HG03095 (cell line): Measurements from ENCODE around the gene BABAM2.
A peak's percentile ranks its signal among the peaks of the same experiment; 100 is the strongest.
"Not testable (repeated sequence)": the region's sequence is repeated elsewhere in the genome, so short reads cannot be mapped to it uniquely, and the experiment has no call there.

Experiments used
- ATAC-seq: cut with Tn5 transposase; IDR thresholded peaks from one replicate; pipeline ENCODE4 v1.9.1; 2021; ENCODE audit warnings: moderate library complexity; ENCODE audit not compliant: unreplicated experiment

BABAM2 gene

DNA sequence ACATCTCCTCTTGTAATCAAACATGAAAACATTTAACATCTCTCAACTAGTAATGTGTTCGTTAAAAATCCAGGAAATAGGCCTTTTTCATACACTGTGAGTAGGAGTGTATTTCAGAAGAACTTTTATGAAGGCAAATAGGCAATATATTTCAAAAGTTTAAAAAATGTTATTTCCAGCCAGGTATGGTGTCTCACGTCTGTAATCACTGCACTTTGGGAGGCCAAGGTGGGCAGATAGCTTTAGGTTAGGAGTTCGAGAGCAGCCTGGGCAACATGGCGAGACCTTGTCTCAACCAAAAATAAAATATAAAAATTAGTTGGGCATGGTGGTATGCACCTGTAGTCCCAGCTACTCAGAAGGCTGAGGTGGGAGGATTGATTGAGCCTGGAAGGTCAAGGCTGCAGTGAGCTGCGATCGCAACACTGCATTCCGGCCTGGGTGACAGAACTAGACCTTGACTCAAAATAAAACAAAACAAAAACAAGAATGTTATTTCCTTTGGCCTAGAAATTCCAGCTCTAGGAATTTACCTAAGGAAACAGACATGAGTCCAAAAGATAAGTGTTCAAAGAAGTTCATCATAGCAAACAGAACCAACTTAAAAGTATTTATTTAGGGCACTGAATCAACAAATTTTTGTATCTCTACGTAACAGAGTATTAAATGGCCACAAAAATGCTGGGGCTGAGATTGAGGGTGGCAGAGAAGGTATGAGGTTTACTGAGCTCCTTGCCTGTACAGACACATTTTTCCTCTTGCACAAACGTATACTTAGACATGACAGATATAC lies 15.2 kb upstream of the BABAM2 start:
- no peak for ATAC-seq

DNA sequence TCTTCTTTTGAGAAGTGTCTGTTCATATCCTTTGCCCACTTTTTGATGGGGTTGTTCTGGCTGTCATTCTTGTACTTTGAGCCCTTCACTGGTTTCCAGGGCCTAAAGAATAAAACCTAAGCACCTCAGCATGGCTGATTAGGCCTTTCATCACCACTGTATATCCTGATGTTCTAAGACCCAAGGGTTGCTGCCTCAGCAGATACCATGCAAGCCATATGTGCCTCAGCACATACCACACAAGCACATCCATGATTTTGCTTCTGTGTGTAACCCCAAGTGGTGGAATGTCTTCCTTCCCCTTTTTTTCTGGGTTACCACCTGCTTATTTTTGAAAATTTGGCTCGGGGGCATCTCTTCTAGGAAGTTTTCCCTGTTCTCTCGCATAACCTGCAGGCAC lies 11.7 kb upstream of the BABAM2 start:
- no peak for ATAC-seq

DNA sequence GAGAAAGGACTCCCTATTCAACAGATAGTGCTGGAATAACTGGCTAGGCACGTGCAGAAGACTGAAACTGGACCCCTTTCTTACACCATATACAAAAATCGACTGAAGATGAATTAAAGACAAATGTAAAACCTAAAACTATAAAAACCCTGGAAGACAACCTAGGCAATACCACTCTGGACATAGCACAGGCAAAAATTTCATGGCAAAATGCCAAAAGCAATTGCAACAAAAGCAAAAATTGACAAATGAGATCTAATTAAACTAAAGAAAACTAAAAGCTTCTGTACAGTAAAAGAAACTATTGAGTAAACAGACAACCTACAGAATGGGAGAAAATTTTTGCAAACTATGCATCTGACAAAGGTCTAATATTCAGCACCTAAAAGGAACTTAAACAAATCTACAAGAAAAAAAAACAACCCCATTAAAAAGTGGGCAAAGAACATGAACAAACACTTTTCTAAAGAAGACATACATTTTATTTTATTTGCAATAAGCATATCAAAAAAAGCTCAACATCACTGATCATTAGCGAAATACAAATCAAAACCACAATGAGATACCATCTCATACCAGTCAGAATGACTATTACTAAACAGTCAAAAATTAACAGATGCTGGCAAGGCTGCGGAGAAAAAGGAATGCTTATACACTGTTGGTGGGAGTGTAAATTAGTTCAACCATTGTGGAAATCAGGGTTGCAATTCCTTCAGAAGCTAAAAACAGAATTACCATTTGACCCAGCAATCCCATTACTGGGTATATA lies 8.5 kb upstream of the BABAM2 start:
- not testable (repeated sequence) for ATAC-seq

DNA sequence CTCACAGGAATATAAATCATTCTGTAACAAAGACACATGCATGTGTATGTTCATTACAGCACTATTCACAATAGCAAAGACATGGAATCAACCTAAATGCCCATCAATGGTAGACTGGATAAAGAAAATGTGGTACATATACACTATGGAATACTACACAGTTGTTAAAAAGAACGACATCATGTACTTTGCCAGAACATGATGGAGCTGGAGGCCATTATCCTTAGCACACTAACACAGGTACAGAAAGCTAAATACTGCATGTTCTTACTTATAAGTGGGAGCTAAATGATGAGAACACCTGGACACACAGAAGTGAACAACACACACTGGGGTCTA lies 8.0 kb upstream of the BABAM2 start:
- ATAC-seq: not testable (repeated sequence)

DNA sequence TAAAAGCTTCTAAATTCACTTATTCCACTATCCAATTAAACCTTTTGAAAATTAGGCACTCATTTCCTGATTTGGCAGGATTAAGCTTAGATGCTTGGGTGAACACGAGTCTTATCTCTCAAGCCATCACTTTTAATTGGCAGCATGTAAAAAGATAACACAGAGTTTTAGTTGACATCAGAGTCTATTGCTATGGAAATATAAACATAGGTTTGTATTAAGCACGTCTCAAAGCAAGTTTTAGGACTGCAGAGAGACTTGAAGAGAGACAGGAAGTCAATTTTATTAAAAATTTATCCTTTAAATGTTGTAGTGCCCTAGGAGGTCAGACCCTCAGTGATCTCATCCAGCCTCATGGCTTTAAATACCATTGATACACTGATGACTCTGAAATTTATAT lies 5.9 kb upstream of the BABAM2 start:
- no peak for ATAC-seq

DNA sequence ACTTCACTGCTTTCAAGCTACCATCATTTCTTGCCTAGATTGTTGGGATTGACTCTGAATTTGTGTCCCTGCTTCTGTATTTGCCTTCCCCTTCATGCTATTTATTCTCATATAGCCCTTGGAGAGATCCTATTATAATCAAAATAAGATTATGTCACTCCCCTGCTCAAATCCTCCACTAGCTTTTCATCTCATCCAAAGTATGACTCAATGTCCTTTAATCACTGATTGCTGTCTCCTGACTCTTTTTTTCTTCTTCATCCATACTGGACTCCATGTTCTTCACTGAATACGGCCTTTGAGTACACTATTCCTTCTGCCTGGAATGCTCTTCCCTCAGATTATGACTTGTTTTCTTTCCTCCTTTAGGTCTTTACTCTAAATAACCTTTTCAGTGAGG lies 5.3 kb upstream of the BABAM2 start:
- ATAC-seq: no peak

DNA sequence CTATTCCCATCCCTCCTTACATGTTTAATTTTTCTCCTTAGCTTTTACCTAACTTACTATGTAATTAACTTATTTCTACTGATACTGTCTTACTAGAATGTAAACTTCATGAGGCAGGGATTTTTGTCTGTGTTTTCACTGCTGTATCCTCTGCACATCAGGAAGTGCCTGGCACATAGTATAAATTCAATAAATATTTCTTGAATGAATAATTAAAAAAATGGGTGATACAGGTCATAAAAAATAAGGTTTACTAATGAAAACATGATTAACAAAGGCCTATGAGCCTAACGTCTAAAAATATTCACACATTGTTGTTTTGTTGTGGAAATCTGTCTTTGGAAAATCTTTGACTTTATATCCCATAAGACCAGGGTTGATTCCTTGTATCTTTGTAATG lies 4.9 kb upstream of the BABAM2 start:
- ATAC-seq: no peak

DNA sequence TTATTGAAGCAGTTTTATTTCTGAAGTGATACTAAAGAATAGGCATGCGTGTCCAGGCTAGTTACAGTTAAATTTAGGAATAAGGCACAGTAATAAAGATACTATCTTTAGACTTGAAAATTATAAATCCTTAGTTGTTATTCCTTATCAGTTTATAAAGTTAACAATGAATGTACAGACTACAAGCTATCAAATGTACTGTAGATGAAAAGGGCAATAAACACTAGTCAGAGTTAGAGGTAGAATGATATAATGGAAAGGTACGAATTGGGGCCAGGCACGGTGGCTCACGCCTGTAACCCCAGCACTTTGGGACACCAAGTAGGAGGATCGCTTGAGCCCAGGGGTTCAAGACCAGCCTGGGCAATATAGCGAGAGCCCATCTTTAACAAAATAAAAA lies 4.2 kb upstream of the BABAM2 start:
- no peak for ATAC-seq

DNA sequence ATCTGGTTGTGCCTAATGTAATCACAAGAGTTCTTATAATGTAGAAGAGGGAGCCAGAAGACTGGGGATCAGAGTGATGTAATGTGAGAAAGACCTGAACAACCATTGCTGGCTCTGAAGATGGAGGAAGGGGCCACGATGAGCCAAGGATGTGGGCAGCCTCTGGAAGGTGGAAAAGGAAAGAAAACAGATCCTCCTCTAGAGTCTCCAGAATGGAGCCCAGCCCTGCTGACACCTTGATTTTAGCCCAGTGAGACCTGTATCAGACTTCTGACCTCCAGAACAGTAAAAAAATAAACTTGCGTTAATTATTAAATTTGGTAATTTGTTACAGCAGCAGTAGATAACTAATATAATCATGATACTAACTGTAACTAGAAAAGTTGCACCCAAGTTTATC lies 3.4 kb upstream of the BABAM2 start:
- ATAC-seq: no peak

DNA sequence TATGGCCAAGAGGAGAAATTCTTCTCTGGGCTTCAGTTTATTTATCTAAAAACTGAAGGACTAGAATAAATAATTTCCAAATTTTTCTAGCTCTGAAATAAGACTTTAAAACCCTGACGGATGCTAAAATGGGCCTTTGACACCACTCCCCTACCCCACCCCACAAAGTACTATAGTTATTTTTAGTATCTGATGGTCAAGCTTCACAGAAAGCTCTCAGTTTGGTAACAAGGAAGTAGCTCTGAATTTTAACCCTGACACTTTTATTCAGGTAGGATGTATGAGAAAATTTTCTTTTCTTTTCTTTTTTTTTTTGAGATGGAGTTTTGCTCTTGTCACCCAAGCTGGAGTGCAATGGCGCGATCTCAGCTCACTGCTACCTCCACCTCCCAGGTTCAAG lies 2.7 kb upstream of the BABAM2 start:
- ATAC-seq: no peak

DNA sequence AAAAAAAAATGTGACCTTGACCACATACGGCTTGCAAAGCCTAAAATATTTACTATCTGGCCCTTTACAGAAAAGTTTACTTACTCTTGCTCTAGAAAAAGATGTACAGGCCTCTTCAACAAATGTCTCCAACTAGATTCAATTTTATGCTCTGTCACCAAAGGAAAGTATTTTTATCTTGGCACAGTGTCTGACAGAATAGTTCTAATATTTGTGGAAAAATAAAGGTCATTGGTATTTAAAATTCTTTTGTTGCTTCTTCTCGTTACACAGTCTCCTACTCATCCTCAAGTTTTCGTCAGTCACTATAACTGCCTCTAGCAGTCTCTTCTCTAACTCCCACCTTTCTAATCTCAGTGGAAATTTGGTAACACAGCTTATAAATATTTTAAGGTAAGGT lies 1.7 kb upstream of the BABAM2 start:
- no peak for ATAC-seq

DNA sequence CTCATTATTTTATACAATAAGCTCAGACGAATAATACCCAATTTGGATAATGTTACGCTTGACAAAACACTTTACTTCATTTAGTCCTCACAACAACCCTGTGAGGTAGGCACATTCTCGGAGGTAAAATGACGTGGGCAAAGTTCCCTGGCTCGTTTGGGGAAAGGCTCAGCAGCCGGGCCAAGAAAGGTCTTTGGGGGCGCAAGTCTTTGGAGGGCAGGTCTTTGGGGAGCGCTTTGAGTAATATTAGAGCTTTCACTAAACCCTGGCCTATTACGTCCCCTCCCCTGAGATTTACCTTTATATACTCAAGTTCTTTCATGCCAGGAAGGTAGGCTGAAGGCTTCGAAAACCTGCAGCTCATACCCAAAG lies 769 bp upstream of the BABAM2 start:
- ATAC-seq: peak; percentile 17

DNA sequence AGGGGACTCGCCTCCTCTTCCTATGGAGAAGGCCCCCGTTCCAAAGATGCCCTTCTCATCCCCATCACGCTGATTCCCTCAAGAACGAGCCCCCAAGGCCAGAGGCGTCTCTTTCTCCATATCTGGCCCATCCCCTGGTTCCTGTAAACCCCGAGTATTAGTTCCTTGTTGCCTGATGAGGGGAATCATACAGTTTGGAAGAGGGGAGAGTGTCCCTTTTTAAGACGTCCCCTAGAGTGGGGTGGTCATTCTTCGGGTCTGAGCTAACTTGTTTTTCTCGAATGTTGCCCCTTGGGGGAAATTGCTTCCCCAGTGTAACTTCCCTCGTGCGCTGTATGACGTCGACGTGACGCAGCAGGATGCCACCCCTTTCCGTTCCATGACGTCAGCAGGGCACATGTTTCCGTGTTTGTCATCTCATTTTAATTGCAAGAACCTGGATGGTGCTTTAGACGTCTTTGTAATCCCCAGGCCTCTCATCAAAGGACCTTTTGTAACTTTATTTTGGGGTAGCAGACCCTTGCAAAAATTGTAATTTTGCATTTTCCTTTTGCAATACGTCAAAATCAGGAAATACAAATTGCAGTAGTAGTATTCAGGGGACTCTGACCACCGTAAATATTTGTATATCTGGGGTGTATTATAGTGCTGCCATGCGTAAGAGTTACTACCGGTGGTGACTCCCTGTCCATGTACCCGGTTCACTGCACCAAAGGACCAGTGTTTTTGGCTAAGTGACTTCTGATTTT lies 569 bp downstream of the BABAM2 start:
- ATAC-seq: no peak

DNA sequence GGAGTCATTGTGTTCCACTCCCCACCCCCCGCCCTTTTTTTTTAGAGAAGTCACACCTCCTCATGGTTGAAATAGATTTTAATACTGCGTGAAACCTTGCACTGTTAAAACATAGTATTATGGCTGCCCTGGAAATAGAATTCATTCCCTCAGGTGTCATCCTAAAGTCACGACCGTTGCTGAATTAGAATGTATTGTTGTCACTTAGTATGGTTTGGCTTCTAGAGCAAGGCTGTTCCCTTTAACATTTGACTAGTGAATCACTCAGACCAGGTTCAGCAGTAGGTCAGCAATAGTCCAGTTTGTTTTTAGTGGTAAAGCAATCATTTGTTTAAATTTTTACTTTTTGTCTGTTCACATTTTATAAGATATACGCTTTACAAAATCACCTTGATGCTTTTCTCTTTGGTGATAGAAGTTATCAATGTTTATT lies 1.2 kb downstream of the BABAM2 start:
- no peak for ATAC-seq

DNA sequence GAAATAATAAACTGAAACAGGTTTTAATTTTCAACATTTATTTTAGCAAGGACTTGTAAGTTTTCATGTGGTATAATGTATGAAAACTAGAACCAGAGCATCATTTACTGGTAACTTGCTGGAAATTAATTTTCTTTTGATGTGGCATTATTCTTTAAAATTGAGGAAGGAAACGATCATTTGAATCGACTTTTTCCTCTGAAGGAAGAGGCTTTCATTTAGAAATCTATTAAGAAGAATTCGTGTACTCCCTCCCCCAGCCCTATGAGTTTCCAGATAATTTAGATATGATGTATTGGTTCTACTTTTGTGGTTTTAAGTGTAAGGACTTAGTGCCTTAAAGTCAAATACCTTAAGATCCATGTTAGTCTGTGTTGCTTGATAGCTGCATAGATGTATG lies 2.5 kb downstream of the BABAM2 start:
- no peak for ATAC-seq

DNA sequence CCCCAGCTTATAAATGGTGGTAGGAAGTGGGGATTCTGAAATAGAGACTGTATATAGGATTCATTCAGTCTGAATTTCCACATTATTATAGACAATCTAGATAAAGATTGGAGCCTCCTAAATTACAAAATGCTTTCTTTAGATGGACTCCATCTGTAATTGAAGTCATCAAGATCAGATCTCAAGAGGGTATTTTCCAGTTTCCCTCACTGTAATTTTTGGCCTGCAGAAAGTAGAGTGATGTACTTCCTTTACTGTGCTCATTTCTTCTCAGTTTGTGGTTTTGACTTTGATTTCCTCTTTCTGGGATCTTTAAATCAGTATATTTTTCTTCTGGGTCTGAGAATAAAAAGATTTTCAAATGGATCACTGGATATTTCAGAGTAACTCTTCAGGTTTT lies 7.2 kb downstream of the BABAM2 start:
- no peak for ATAC-seq

DNA sequence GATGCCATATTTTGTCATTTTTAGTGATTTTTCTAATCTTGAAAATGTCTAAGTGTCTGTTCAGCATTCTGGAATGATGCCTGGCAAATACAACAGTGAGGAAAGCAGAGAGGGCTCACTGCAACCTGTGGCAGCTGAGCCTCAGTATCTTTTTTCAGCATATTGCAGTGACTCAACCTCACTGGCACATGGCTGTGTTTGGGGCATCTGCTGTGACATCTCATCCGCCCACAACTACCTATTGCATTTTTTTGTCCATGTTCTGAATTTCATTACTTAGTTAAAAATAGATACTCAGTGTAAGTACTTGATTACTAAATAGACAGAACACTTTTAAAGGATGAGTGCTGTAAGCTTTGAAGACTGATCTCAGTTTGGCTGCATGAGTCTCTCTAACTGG lies 10.7 kb downstream of the BABAM2 start:
- no peak for ATAC-seq

DNA sequence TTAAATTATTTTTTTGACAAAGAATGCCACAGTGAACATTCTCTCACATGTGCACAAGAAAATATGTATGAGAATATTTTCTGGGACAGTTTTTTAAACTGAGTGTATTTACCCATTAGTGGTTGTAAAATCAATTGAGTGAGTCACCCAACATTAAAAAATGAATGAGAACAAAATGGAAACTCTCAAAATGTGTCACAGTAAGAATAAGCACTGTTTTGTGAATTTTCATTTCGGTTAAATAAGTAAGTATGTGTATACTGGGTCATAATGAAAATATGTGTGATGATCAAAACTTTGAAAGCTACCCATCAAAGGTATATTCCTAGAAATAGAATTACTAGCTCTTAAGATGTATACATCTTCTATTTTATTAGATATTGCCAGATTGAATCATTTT lies 11.6 kb downstream of the BABAM2 start:
- no peak for ATAC-seq

DNA sequence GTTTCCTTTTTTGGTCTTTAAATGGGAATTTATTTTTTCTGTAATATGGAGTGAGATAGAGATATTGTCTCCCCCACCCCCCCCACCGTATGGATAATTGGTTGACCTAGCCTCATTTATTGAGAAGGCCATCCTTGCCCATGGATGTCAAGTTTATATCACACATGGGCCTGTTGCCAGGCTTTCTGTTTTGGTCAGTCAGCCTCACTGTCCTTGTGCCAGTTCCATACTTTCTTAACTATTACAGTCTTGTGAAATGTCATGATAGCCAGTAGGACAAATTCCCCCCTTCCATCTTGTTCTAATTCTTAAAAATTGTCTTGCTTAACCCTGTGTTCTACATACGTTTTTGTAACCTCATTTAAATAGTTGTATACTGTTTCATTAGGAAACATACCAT lies 12.5 kb downstream of the BABAM2 start:
- ATAC-seq: no peak

DNA sequence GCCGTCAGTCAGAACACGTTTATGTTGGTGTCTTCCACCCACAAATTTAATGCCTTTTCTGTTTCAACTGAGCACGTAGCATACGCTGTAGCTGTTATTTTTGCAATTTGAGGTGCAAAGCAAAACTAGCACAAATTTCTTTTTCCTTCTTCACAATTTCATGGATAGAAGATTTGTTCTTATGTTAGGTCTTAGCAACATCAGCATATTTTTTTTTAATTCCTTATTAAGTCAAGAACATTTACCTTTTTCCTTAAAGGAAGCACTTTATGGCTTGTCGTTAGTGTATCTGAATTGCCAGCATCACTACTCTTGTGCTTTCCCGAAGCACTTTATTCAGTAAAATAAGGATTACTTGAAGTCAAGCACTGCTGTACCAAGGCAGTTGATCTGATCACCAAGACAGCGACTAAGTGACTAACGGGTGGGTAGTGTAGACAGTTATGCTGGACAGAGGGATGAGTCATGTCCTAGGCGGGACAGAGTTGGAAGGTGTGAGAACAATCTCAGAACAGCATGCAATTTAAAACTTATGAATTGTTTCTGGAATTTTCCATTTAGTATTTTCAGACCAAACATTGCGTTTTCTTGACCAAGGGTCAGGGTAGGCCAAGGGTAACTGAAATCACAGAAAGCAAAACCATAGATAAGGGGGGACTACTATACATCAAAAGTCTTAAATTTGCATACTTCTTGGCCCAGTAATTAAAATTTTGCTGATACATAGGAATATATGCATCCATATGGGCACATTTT lies 13.3 kb downstream of the BABAM2 start:
- no peak for ATAC-seq

DNA sequence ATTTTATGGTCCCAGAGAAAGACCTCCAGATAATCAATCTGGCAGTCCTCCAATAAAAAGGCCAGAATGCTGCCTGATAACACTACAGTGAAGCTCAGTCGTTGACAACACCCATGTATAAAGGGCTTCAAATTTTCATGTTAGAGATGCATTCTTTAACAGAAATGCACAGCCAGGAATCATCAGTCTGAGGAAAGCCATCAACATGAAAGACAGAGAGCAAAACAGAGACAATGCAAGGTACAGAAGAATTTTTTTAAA lies 13.8 kb downstream of the BABAM2 start:
- ATAC-seq: no peak

DNA sequence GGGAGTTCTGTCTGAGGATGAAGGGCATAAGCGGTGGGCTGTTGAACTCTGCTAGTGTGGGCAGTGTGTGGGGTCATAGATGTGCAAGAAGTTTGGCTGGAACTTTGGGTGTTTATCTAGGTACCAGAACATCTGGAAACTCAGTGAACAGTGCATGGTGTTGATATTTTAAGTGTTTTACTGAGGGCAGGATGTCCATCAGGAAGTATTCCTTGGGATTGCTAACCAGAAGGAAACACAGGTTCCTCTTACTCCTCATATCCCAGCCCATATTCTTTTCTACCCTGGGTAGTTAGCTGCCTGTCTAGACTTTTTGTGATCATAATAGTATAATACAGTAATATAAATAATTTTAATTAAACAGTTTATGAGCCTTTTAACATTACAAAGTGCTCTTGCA lies 15.5 kb downstream of the BABAM2 start:
- no peak for ATAC-seq
